ENCODE results near the gene SPPL2B.

- no peak for TF ChIP-seq POLR2A (IDR thresholded peaks at IDR 0.05)
- no peak for TF ChIP-seq CTCF (IDR thresholded peaks at IDR 0.05)
- no peak for TF ChIP-seq EP300 (IDR thresholded peaks at IDR 0.05)
- no peak for TF ChIP-seq POLR2AphosphoS5 (IDR thresholded peaks at IDR 0.05)
Measured at GRCh38 chr19:2336528-2337328, 8.2 kb downstream of the SPPL2B start.

Data from gastroesophageal sphincter (tissue), 3 donors.